ENCODE data around the gene NRIP2. TPM values are rescaled to one million over a fixed set of nuclear protein-coding genes. Genes with fewer than 3 reads are reported as not detected.

The NRIP2 gene
- total and polyA plus RNA-seq, 5 donors from 2014 or later, result 0.77 to 1.2 (median 1.0) TPM; not detected in 1

DNA sequence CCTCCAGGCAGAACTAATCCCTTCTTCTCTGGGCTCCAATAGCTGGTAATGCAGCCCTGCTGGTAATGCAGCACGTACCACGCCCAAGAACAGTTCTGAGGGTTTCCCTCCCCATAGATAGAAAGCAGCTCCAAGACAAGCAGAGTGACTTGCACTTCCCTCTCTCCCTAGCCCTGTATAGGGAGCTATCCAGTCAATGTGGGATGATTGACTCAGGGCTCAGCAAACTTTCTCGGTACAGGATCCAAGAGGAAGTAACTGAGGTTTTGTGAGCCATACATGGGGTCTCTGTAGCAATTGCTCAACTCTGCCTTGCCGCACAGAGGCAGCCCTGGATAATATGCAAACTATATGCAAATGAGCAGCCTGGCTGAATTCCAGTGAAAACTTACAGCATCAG lies 55.6 kb downstream of the NRIP2 start:
- no peak for ATAC-seq (ENCODE audit: low read depth in 2 of 2)

GRCh38 chr12:2776129-2776806 lies 58.6 kb downstream of the NRIP2 start:
- Mint-ChIP-seq H3K27me3 (no peaks in the 10 kb centered on the region), H3K36me3 (no peaks in the 10 kb centered on the region), H3K27ac (no peak overlapping the region), H3K4me3 (no peak overlapping the region), H3K9me3 (peaks cover 0 to 4% (median 0%) of the 10 kb centered on the region in 7 donors), H3K4me1 (no peaks in the 10 kb centered on the region)
- ATAC-seq (ENCODE audit: low read depth in 2 of 2) (no peak), DNase-seq (no peak)
- no peaks in the 10 kb centered on the region for H3K36me3 ChIP-seq (ENCODE audit: control insufficient read depth, insufficient read depth, low read length)
- no peaks in the 10 kb centered on the region for H3K27me3 ChIP-seq (ENCODE audit: control insufficient read depth, insufficient read depth, low read length)
- no peak overlapping the region for H3K4me3 ChIP-seq (ENCODE audit: low read depth, low read length)
- no peaks in the 10 kb centered on the region for H3K9me3 ChIP-seq (ENCODE audit: control insufficient read depth in 2 of 2, low read length in 2 of 2)
- H3K27ac ChIP-seq (ENCODE audit: insufficient read depth, low read length, poor library complexity, severe bottlenecking), result no peak overlapping the region
- no peaks in the 10 kb centered on the region for H3K4me1 ChIP-seq (ENCODE audit: control insufficient read depth, insufficient read depth, low read length, poor library complexity, severe bottlenecking)

More for the DNA sequence above, 55.6 kb downstream of the NRIP2 start:
- Histone ChIP-seq H3K4me3 (ENCODE audit: low read depth, low read length) (no peak overlapping the region), H3K9me3 (ENCODE audit: control insufficient read depth in 2 of 2, low read length in 2 of 2) (no peaks in the 10 kb centered on the region), H3K27ac (ENCODE audit: insufficient read depth, low read length, poor library complexity, severe bottlenecking) (no peak overlapping the region), H3K4me1 (ENCODE audit: control insufficient read depth, insufficient read depth, low read length, poor library complexity, severe bottlenecking) (peaks cover 8% of the 10 kb centered on the region), H3K27me3 (ENCODE audit: control insufficient read depth, insufficient read depth, low read length) (peaks cover 2% of the 10 kb centered on the region), H3K36me3 (ENCODE audit: control insufficient read depth, insufficient read depth, low read length) (no peaks in the 10 kb centered on the region)
- H3K9me3 Mint-ChIP-seq, result peaks cover 0 to 4% (median 0%) of the 10 kb centered on the region in 7 donors
- H3K4me1 Mint-ChIP-seq, result peaks cover 0 to 9% (median 6%) of the 10 kb centered on the region in 4 donors
- H3K27me3 Mint-ChIP-seq, result peaks cover 11% of the 10 kb centered on the region
- DNase-seq, result no peak
- H3K27ac Mint-ChIP-seq, result no peak overlapping the region
- no peaks in the 10 kb centered on the region for H3K36me3 Mint-ChIP-seq
- no peak overlapping the region for H3K4me3 Mint-ChIP-seq

GRCh38 chr12:2775431-2775830 lies 59.4 kb downstream of the NRIP2 start:
- no peak overlapping the region for H3K4me3 Mint-ChIP-seq
- H3K36me3 Mint-ChIP-seq, result peaks cover 3% of the 10 kb centered on the region
- Histone ChIP-seq H3K36me3 (ENCODE audit: control insufficient read depth, insufficient read depth, low read length) (no peaks in the 10 kb centered on the region), H3K4me3 (ENCODE audit: low read depth, low read length) (no peak overlapping the region), H3K27me3 (ENCODE audit: control insufficient read depth, insufficient read depth, low read length) (no peaks in the 10 kb centered on the region), H3K9me3 (ENCODE audit: control insufficient read depth in 2 of 2, low read length in 2 of 2) (no peaks in the 10 kb centered on the region), H3K4me1 (ENCODE audit: control insufficient read depth, insufficient read depth, low read length, poor library complexity, severe bottlenecking) (no peaks in the 10 kb centered on the region), H3K27ac (ENCODE audit: insufficient read depth, low read length, poor library complexity, severe bottlenecking) (no peak overlapping the region)
- no peak for DNase-seq
- no peak overlapping the region for H3K27ac Mint-ChIP-seq
- H3K9me3 Mint-ChIP-seq, result peaks cover 0 to 4% (median 0%) of the 10 kb centered on the region in 7 donors
- ATAC-seq (ENCODE audit: low read depth in 2 of 2), result no peak
- no peaks in the 10 kb centered on the region for H3K4me1 Mint-ChIP-seq
- no peaks in the 10 kb centered on the region for H3K27me3 Mint-ChIP-seq

Other genes starting within 250 kb of the NRIP2 start
- 46.6 TPM for gene FKBP4, start 40.1 kb downstream of the NRIP2 start, total RNA-seq
- 10 to 100 TPM; 22.0 to 29.7 (median 27.4) TPM for gene FKBP4, start 40.1 kb downstream of the NRIP2 start, polyA plus RNA-seq
- gene ITFG2, start 22.4 kb downstream of the NRIP2 start, total RNA-seq, result 80.0 TPM
- gene ITFG2, start 22.4 kb downstream of the NRIP2 start, polyA plus RNA-seq, result 10 to 100 TPM; 38.8 to 53.4 (median 45.5) TPM
- gene TEX52, start 22.0 kb upstream of the NRIP2 start, total RNA-seq, result not detected
- gene TEX52, start 22.0 kb upstream of the NRIP2 start, polyA plus RNA-seq, result not detected
- gene FOXM1, start 42.1 kb upstream of the NRIP2 start, total RNA-seq, result 3.8 TPM
- gene FOXM1, start 42.1 kb upstream of the NRIP2 start, polyA plus RNA-seq, result 1 to 10 TPM in 1 of 4 donors, under 1 TPM in 3; 0.44 to 1.7 (median 0.84) TPM
- gene RHNO1, start 42.2 kb upstream of the NRIP2 start, total RNA-seq, result 29.9 TPM
- gene RHNO1, start 42.2 kb upstream of the NRIP2 start, polyA plus RNA-seq, result 10 to 100 TPM; 70.7 to 76.0 (median 73.6) TPM
- gene TULP3, start 55.9 kb upstream of the NRIP2 start, total RNA-seq, result 6.7 TPM
- gene TULP3, start 55.9 kb upstream of the NRIP2 start, polyA plus RNA-seq, result 1 to 10 TPM; 2.4 to 7.7 (median 5.5) TPM
- not detected for gene TEAD4, start 124.4 kb upstream of the NRIP2 start, total RNA-seq
- gene TEAD4, start 124.4 kb upstream of the NRIP2 start, polyA plus RNA-seq, result not detected
- 1.2 TPM for gene TSPAN9, start 242.3 kb upstream of the NRIP2 start, total RNA-seq
- under 1 TPM in 3 of 4 donors, not detected in 1; 0.09 to 0.38 (median 0.22) TPM for gene TSPAN9, start 242.3 kb upstream of the NRIP2 start, polyA plus RNA-seq